Heart left ventricle (tissue), 16 donors: Measurements from ENCODE around the gene KIAA0753. TPM values are rescaled to one million over a fixed set of nuclear protein-coding genes. Genes with fewer than 3 reads are reported as not detected.

ENCODE experiments used
- ATAC-seq, 4 donors: fragments of 200-7000 bp; cut with Tn5 transposase; one replicate each; pipeline ENCODE4 v1.9.1; 2020 to 2022; ENCODE audit warnings: moderate library complexity in 4 of 4, mild to moderate bottlenecking in 3 of 4, moderate number of reproducible peaks in 1 of 4
- DNase-seq, 5 donors: peaks; one replicate each; pipeline ENCODE4 v3.0.0-alpha.2; 2020
- H3K27ac ChIP-seq, 12 donors: fragments of 200-600 bp; sonication (generic) in 4 of 12; one replicate each; pipeline versions ENCODE4 v1.5.0 to v1.8.0; 2016 to 2022; ENCODE audit warnings: mild to moderate bottlenecking in 2 of 12
- H3K27me3 ChIP-seq, 9 donors: fragments of 200-600 bp; sonication (generic) in 2 of 9; one replicate each; pipeline versions ENCODE4 v1.5.1 to v1.8.0; 2016 to 2022; ENCODE audit warnings: mild to moderate bottlenecking in 3 of 9
- H3K36me3 ChIP-seq, 9 donors: fragments of 200-600 bp; sonication (generic) in 2 of 9; one replicate each; pipeline versions ENCODE4 v1.5.0 to v1.8.0; 2018 to 2022; ENCODE audit warnings: mild to moderate bottlenecking in 2 of 9
- H3K4me1 ChIP-seq, 12 donors: fragments of 200-600 bp; sonication (generic) in 4 of 12; one replicate each; pipeline versions ENCODE4 v1.5.0 to v1.8.0; 2016 to 2022; ENCODE audit warnings: mild to moderate bottlenecking in 3 of 12
- H3K4me3 ChIP-seq, 12 donors: fragments of 200-600 bp; sonication (generic) in 4 of 12; one replicate each; pipeline versions ENCODE4 v1.5.0 to v1.8.0; 2017 to 2022; ENCODE audit warnings: mild to moderate bottlenecking in 9 of 12, moderate library complexity in 4 of 12
- H3K9me3 ChIP-seq, 12 donors: fragments of 200-600 bp; sonication (generic) in 4 of 12; one replicate each; pipeline versions ENCODE4 v1.5.0 to v1.8.0; 2016 to 2022; ENCODE audit warnings: mild to moderate bottlenecking in 1 of 12
- POLR2A ChIP-seq, 2 donors: fragments of 450-650 bp; IDR thresholded peaks; one replicate each; pipeline ENCODE4 v1.6.1; 2017; ENCODE audit warnings: antibody characterized with exemption in 2 of 2, mild to moderate bottlenecking in 2 of 2, moderate library complexity in 2 of 2
- WGBS, 4 donors: extraction: QIAGEN DNeasy Blood & Tissue Kit in 2 of 4; methylation state at CpG; one replicate each; pipeline versions ENCODE4 v1.1.5 to v1.1.7; 2013 to 2018; 5-methylcytosine and 5-hydroxymethylcytosine counted together
- intact Hi-C, 10 donors: fragments of 100-400 bp; cut with DNase I; formaldehyde crosslinking; loops; one replicate each; pipeline versions ENCODE4 v1.11.1 to v1.14.2; 2022
- polyA plus RNA-seq, 2 donors: library from polyadenylated mRNA; stranded (reverse); fragments of 200-250 nt; gene quantifications; one replicate each; pipeline ENCODE4 v1.2.3, GENCODE V29; 2013
- total RNA-seq, 9 donors: library from RNA; depleted of rRNA in 2 of 9; stranded (reverse); fragments of >200 nt in 2 of 9; fragmentation: NEBNext Ultra II Directional in 3 of 9; extraction: Animal tissue kit (Norgen Biotek cat#: 25700) in 3 of 9; gene quantifications; one replicate each; pipeline versions ENCODE4 v1.1.0 to v1.2.4, GENCODE V29; 2016 to 2023
- TF ChIP-seq, protein P1 (sequence below), 12 donors: fragments of 200-600 bp; sonication (generic) in 4 of 12; IDR thresholded peaks; one replicate each; pipeline versions ENCODE4 v1.5.0 to v1.8.0; 2018 to 2022; ENCODE audit warnings: antibody characterized with exemption in 12 of 12, mild to moderate bottlenecking in 5 of 12
- donor health status: ischemic (EF 13 %, LVEDD 7.1; RV severe dilation, severe dysfunction).
- donor health status: healthy with polysubstance abuse.
- donor health status: DM: no; HTN: yes; CAD: no.
- donor health status: DM: no; HTN: no; CAD: no.
- donor health status: ischemic (EF 25% LVEDD 6.9; RV normal size, moderate dysfunction).
- donor health status: ischemic (EF 25% LVEDD 5.7; RV mildly dilated, moderate dysfunction).
- donor health status: healthy.
- donor health status: DM: yes; HTN: yes; CAD: no.
- donor health status: ischemic (EF 35%, LVEDD 5.7; RV mildly dilated, moderate dysfunction).
- donor health status: nonischemic (EF 11% LVEDD 7.7; RV severe dilation, severe dysfunction).
- donor health status: DM: yes; HTN: yes; CAD: no.
- donor health status: PGD.
- donor health status: ischemic (EF 29% LVEDD 5.4; RV normal size, mild dysfunction).
- donor health status: nonischemic (EF 23%, LVEDD 6.1; RV moderate dilation, normal function).

KIAA0753 gene
- total and polyA plus RNA-seq, 11 donors = 2.7 to 10.2 (median 5.0) TPM

GRCh38 chr17:6567528-6568183, 72.9 kb downstream of the KIAA0753 start:
- no peak for ATAC-seq
- intact Hi-C loops = no loop called here
- H3K9me3 ChIP-seq = no peaks in the 10 kb centered on the region
- no peak overlapping the region for H3K27ac ChIP-seq
- DNase-seq = peak in 1 of 5 donors; percentile 20
- 59 to 66% (median 65%) methylated on average over 15 of the region's 15 CpGs for WGBS, 4 donors
- H3K27me3 ChIP-seq = no peaks in the 10 kb centered on the region
- H3K36me3 ChIP-seq = no peaks in the 10 kb centered on the region
- H3K4me1 ChIP-seq = no peaks in the 10 kb centered on the region
- TF ChIP-seq, protein P1, sequence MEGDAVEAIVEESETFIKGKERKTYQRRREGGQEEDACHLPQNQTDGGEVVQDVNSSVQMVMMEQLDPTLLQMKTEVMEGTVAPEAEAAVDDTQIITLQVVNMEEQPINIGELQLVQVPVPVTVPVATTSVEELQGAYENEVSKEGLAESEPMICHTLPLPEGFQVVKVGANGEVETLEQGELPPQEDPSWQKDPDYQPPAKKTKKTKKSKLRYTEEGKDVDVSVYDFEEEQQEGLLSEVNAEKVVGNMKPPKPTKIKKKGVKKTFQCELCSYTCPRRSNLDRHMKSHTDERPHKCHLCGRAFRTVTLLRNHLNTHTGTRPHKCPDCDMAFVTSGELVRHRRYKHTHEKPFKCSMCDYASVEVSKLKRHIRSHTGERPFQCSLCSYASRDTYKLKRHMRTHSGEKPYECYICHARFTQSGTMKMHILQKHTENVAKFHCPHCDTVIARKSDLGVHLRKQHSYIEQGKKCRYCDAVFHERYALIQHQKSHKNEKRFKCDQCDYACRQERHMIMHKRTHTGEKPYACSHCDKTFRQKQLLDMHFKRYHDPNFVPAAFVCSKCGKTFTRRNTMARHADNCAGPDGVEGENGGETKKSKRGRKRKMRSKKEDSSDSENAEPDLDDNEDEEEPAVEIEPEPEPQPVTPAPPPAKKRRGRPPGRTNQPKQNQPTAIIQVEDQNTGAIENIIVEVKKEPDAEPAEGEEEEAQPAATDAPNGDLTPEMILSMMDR (IDR thresholded peaks at IDR 0.05) = no peak
- no peak overlapping the region for H3K4me3 ChIP-seq

GRCh38 chr17:6561446-6561845, 79.1 kb downstream of the KIAA0753 start:
- no peak for DNase-seq
- Histone ChIP-seq H3K36me3 (no peaks in the 10 kb centered on the region), H3K4me3 (no peak overlapping the region), H3K9me3 (no peaks in the 10 kb centered on the region), H3K4me1 (peaks cover 0 to 8% (median 0%) of the 10 kb centered on the region in 12 donors), H3K27me3 (peaks cover 0 to 10% (median 0%) of the 10 kb centered on the region in 9 donors), H3K27ac (no peak overlapping the region)
- intact Hi-C loops = no loop called here
- no peak for TF ChIP-seq POLR2A (IDR thresholded peaks at IDR 0.05)
- TF ChIP-seq, protein P1 (IDR thresholded peaks at IDR 0.05) = no peak
- ATAC-seq = no peak

GRCh38 chr17:6560496-6560895, 80.0 kb downstream of the KIAA0753 start:
- H3K36me3 ChIP-seq = no peaks in the 10 kb centered on the region
- H3K27me3 ChIP-seq = peaks cover 0 to 17% (median 7%) of the 10 kb centered on the region in 9 donors
- DNase-seq = no peak
- peaks cover 0 to 14% (median 4%) of the 10 kb centered on the region in 12 donors for H3K4me1 ChIP-seq
- no peak overlapping the region for H3K4me3 ChIP-seq
- no peak for ATAC-seq
- H3K27ac ChIP-seq = no peak overlapping the region
- H3K9me3 ChIP-seq = no peaks in the 10 kb centered on the region
- WGBS, 4 donors = 76 to 87% (median 80%) methylated on average over 3 of the region's 3 CpGs
- intact Hi-C loops = no loop called here
- TF ChIP-seq, protein P1 (IDR thresholded peaks at IDR 0.05) = no peak
- TF ChIP-seq POLR2A (IDR thresholded peaks at IDR 0.05) = no peak

DNA sequence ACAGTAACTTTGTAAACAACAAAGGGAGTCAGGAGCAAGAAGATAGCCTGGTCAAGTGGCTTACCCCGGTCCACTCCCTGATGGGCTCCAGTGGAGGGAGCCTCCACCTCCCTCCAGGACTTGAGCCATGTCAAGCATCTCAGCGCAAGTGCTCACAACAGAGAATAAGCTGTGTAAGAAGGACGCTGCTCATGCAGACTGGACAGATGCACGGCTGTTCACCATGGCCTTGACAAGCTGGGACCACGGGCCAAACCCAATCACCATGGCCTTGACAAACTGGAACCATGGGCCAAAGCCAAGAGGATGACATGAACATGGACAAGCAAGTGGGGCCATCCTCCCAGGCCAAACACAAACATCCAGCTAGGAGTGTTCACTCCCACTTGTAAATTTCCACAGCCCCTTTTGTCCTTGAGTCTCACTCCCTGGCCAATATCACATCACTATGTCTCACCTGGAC, 80.7 kb downstream of the KIAA0753 start:
- TF ChIP-seq, protein P1 (IDR thresholded peaks at IDR 0.05) = no peak
- no peak for TF ChIP-seq POLR2A (IDR thresholded peaks at IDR 0.05)
- 90 to 96% (median 94%) methylated on average over 5 of the region's 5 CpGs for WGBS, 4 donors
- Histone ChIP-seq H3K36me3 (no peaks in the 10 kb centered on the region), H3K27ac (no peak overlapping the region), H3K9me3 (no peaks in the 10 kb centered on the region), H3K4me3 (no peak overlapping the region), H3K27me3 (peaks cover 3 to 24% (median 13%) of the 10 kb centered on the region in 9 donors), H3K4me1 (peaks cover 0 to 19% (median 10%) of the 10 kb centered on the region in 12 donors)
- ATAC-seq (no peak), DNase-seq (peak in 1 of 5 donors; percentile 19)
- intact Hi-C loops = loop anchor here in 3 of 10 donors (5.0 to 10.0 kb wide), 2 partner anchors 82 to 85 kb away; no protein-coding TSS in a partner anchor
